Neural progenitor cell (in vitro differentiated cells): Measurements from ENCODE around the gene CROCC2. TPM values are rescaled to one million over a fixed set of nuclear protein-coding genes. Genes with fewer than 3 reads are reported as not detected.
A peak's percentile ranks its signal among the peaks of the same experiment; 100 is the strongest.

Experiments
- DNase-seq: peaks from one replicate; pipeline ENCODE4 v3.0.0-alpha.2; 2016; ENCODE audit warnings: low spot score
- H2AFZ ChIP-seq: fragments of 200-600 bp; sonication (generic); replicated peaks from 2 replicates; pipeline ENCODE4 v1.6.1; 2016; ENCODE audit warnings: antibody characterized with exemption
- H3F3A ChIP-seq: fragments of 200-600 bp; sonication (generic); 2 replicates; pipeline ENCODE4 v1.6.1; 2016; ENCODE audit warnings: antibody characterized with exemption, low read depth
- H3K27ac ChIP-seq: fragments of 200-600 bp; sonication (generic); 2 replicates; pipeline ENCODE4 v1.5.1; 2016; ENCODE audit warnings: mild to moderate bottlenecking
- H3K27me3 ChIP-seq: fragments of 200-600 bp; sonication (generic); 2 replicates; pipeline ENCODE4 v1.6.1; 2016; ENCODE audit warnings: mild to moderate bottlenecking, moderate library complexity
- H3K36me3 ChIP-seq: fragments of 200-600 bp; sonication (generic); 2 replicates; pipeline ENCODE4 v1.5.1; 2016
- H3K4me1 ChIP-seq: fragments of 200-600 bp; sonication (generic); 2 replicates; pipeline ENCODE4 v1.6.1; 2016; ENCODE audit warnings: mixed run types
- H3K4me2 ChIP-seq: fragments of 200-600 bp; sonication (generic); 2 replicates; pipeline ENCODE4 v1.6.1; 2016
- H3K4me3 ChIP-seq: fragments of 200-600 bp; sonication (generic); 2 replicates; pipeline ENCODE4 v1.5.1; 2016
- H3K79me2 ChIP-seq: fragments of 200-600 bp; sonication (generic); 2 replicates; pipeline ENCODE4 v1.6.1; 2016; ENCODE audit warnings: low read depth
- H3K9ac ChIP-seq: fragments of 200-600 bp; sonication (generic); 2 replicates; pipeline ENCODE4 v1.6.1; 2016
- H3K9me3 ChIP-seq: fragments of 200-600 bp; sonication (generic); 2 replicates; pipeline ENCODE4 v1.5.1; 2016; ENCODE audit warnings: low read depth
- H4K20me1 ChIP-seq: fragments of 200-600 bp; sonication (generic); 2 replicates; pipeline ENCODE4 v1.6.1; 2016; ENCODE audit warnings: low read depth
- H3K27ac Mint-ChIP-seq: 3 replicates; pipeline ENCODE4 v1.8.0; 2021; ENCODE audit warnings: mixed read lengths
- H3K27me3 Mint-ChIP-seq: 2 replicates; pipeline ENCODE4 v1.8.0; 2022; ENCODE audit warnings: low read depth, mild to moderate bottlenecking, inconsistent platforms, moderate library complexity, mixed read lengths; ENCODE audit not compliant: insufficient read depth
- H3K36me3 Mint-ChIP-seq: 3 replicates; pipeline ENCODE4 v1.8.0; 2021; ENCODE audit warnings: mixed read lengths
- H3K4me1 Mint-ChIP-seq: 3 replicates; pipeline ENCODE4 v1.8.0; 2021; ENCODE audit warnings: mixed read lengths
- H3K4me3 Mint-ChIP-seq: 3 replicates; pipeline ENCODE4 v1.8.0; 2021; ENCODE audit warnings: mild to moderate bottlenecking, moderate library complexity, mixed read lengths
- H3K9me3 Mint-ChIP-seq: 3 replicates; pipeline ENCODE4 v1.8.0; 2020; ENCODE audit warnings: mixed read lengths
- CTCF ChIP-seq: fragments of 200-600 bp; sonication (generic); IDR thresholded peaks from 2 replicates; pipeline ENCODE4 v1.5.1; 2017; ENCODE audit warnings: antibody characterized with exemption, mild to moderate bottlenecking
- EZH2 ChIP-seq: fragments of 200-600 bp; sonication (generic); IDR thresholded peaks from 2 replicates; pipeline ENCODE4 v1.6.1; 2017; ENCODE audit warnings: antibody characterized with exemption, mild to moderate bottlenecking, moderate library complexity
- EZH2phosphoT487 ChIP-seq: fragments of 200-600 bp; sonication (generic); IDR thresholded peaks from 2 replicates; pipeline ENCODE4 v1.6.1; 2017; ENCODE audit warnings: antibody characterized with exemption
- total RNA-seq: library from RNA; depleted of rRNA; stranded (reverse); fragments of >200 nt; gene quantifications from 2 replicates; pipeline ENCODE4 v1.2.3, GENCODE V29; 2015; ENCODE audit warnings: low replicate concordance

Gene CROCC2
- total RNA-seq, 1 donor from 2014 or later: not detected

- no peak overlapping the region for H3K4me3 ChIP-seq
- H3K4me2 ChIP-seq: no peak overlapping the region
- no peaks in the 10 kb centered on the region for H3F3A ChIP-seq
- H3K27ac Mint-ChIP-seq: no peak overlapping the region
- no peaks in the 10 kb centered on the region for H3K79me2 ChIP-seq
- no peak overlapping the region for H2AFZ ChIP-seq
- DNase-seq: no peak
- H3K9ac ChIP-seq: no peak overlapping the region
- no peaks in the 10 kb centered on the region for H3K4me1 ChIP-seq
- H3K9me3 ChIP-seq: no peaks in the 10 kb centered on the region
- peaks cover 15% of the 10 kb centered on the region for H3K27me3 ChIP-seq
- no peak overlapping the region for H3K4me3 Mint-ChIP-seq
- H3K36me3 Mint-ChIP-seq: no peaks in the 10 kb centered on the region
- H3K36me3 ChIP-seq: no peaks in the 10 kb centered on the region
- H3K9me3 Mint-ChIP-seq: no peaks in the 10 kb centered on the region
- H3K4me1 Mint-ChIP-seq: peaks cover 9% of the 10 kb centered on the region
- TF ChIP-seq EZH2 (no peak), EZH2phosphoT487 (no peak), CTCF (no peak)
- peaks cover 20% of the 10 kb centered on the region for H3K27me3 Mint-ChIP-seq
- peaks cover 4% of the 10 kb centered on the region for H4K20me1 ChIP-seq
- H3K27ac ChIP-seq: no peak overlapping the region
Observed at GRCh38 chr2:240987588-240987987, 81.5 kb downstream of the CROCC2 start.

- Histone ChIP-seq H4K20me1 (peaks cover under 1% of the 10 kb centered on the region), H3K9ac (no peak overlapping the region), H3K27ac (no peak overlapping the region), H2AFZ (no peak overlapping the region), H3K27me3 (peaks cover 9% of the 10 kb centered on the region), H3K36me3 (no peaks in the 10 kb centered on the region), H3K79me2 (no peaks in the 10 kb centered on the region), H3K4me1 (no peaks in the 10 kb centered on the region), H3K4me3 (no peak overlapping the region), H3K4me2 (no peak overlapping the region), H3K9me3 (no peaks in the 10 kb centered on the region), H3F3A (no peaks in the 10 kb centered on the region)
- H3K4me1 Mint-ChIP-seq: peaks cover 9% of the 10 kb centered on the region
- no peak overlapping the region for H3K4me3 Mint-ChIP-seq
- peaks cover 15% of the 10 kb centered on the region for H3K27me3 Mint-ChIP-seq
- DNase-seq: no peak
- peak overlapping the region; percentile 50 for H3K27ac Mint-ChIP-seq
- no peaks in the 10 kb centered on the region for H3K9me3 Mint-ChIP-seq
- TF ChIP-seq CTCF: no peak
- no peak for TF ChIP-seq EZH2
- no peak for TF ChIP-seq EZH2phosphoT487
- no peaks in the 10 kb centered on the region for H3K36me3 Mint-ChIP-seq
Observed at GRCh38 chr2:240988146-240988545, 82.0 kb downstream of the CROCC2 start.

- H3K4me2 ChIP-seq: no peak overlapping the region
- H3K4me3 Mint-ChIP-seq: no peak overlapping the region
- TF ChIP-seq EZH2phosphoT487: no peak
- no peak overlapping the region for H3K9ac ChIP-seq
- no peak overlapping the region for H3K4me3 ChIP-seq
- no peaks in the 10 kb centered on the region for H3K4me1 ChIP-seq
- no peak overlapping the region for H3K27ac Mint-ChIP-seq
- H3K36me3 Mint-ChIP-seq: no peaks in the 10 kb centered on the region
- no peak for DNase-seq
- H3K9me3 Mint-ChIP-seq: no peaks in the 10 kb centered on the region
- H4K20me1 ChIP-seq: no peaks in the 10 kb centered on the region
- H2AFZ ChIP-seq: no peak overlapping the region
- no peaks in the 10 kb centered on the region for H3K36me3 ChIP-seq
- no peaks in the 10 kb centered on the region for H3K9me3 ChIP-seq
- no peaks in the 10 kb centered on the region for H3K79me2 ChIP-seq
- peaks cover 9% of the 10 kb centered on the region for H3K4me1 Mint-ChIP-seq
- no peak overlapping the region for H3K27ac ChIP-seq
- peaks cover 15% of the 10 kb centered on the region for H3K27me3 Mint-ChIP-seq
- H3K27me3 ChIP-seq: peaks cover 4% of the 10 kb centered on the region
- H3F3A ChIP-seq: no peaks in the 10 kb centered on the region
Observed at GRCh38 chr2:240988571-240989271, 82.6 kb downstream of the CROCC2 start.
